ENCODE data around the gene RABEP2.

DNA sequence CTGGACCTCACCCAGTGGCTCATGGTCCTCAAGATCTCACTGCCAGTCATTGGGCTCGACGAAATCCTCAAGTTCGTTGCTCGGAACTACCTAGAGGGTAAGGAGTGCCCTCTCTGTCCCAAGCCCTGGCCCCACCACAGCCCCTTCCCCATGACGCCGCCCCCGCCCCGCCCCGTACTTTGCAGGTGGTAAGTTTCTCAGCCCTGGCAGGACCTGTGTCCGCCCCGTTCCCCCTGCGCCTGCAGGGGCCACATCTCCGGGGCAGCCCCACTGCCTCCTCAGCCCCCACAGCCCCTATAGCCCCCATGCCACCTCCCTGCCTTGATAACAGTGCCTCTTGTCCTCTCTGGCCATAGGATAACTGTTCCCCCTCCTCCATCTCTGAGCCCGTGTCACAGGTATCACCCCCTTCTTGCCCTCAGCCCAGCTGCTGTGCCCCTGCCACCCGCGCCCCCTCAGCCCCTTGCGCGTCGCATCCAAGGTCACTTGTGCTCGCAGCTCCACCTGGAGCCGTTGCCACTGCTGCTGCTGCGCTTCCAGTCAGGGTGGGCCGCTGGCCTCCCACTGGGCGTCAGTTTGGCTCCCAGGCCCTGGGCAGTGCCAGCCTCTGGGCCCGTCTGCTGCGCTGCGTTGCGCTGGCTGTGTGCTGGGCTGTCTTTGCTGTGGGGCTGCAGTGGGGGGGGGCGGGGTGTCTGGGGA is 21.5 kb downstream of the RABEP2 start:
- TF ChIP-seq, protein P1, sequence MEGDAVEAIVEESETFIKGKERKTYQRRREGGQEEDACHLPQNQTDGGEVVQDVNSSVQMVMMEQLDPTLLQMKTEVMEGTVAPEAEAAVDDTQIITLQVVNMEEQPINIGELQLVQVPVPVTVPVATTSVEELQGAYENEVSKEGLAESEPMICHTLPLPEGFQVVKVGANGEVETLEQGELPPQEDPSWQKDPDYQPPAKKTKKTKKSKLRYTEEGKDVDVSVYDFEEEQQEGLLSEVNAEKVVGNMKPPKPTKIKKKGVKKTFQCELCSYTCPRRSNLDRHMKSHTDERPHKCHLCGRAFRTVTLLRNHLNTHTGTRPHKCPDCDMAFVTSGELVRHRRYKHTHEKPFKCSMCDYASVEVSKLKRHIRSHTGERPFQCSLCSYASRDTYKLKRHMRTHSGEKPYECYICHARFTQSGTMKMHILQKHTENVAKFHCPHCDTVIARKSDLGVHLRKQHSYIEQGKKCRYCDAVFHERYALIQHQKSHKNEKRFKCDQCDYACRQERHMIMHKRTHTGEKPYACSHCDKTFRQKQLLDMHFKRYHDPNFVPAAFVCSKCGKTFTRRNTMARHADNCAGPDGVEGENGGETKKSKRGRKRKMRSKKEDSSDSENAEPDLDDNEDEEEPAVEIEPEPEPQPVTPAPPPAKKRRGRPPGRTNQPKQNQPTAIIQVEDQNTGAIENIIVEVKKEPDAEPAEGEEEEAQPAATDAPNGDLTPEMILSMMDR (conservative IDR thresholded peaks at IDR 0.05; ENCODE audit: low read length) = no peak
- TF ChIP-seq EZH2phosphoT487 (IDR thresholded peaks at IDR 0.05; ENCODE audit: borderline replicate concordance, low read depth, low read length) = no peak

Measured in OCI-LY7 (cell line).